ENCODE measurements around the gene CLRN3.

The CLRN3 gene

GRCh38 chr10:127851661-127852194 is 41.0 kb downstream of the CLRN3 start:
- in situ Hi-C loops (cut with MboI; ENCODE audit: low sequenced_read_pairs) = no loop called here

GRCh38 chr10:127850944-127851343 is 41.8 kb downstream of the CLRN3 start:
- in situ Hi-C loops (cut with MboI; ENCODE audit: low sequenced_read_pairs) = no loop called here

GRCh38 chr10:127849921-127850320 is 42.8 kb downstream of the CLRN3 start:
- in situ Hi-C loops (cut with MboI; ENCODE audit: low sequenced_read_pairs) = no loop called here

GRCh38 chr10:127849224-127849623 is 43.5 kb downstream of the CLRN3 start:
- in situ Hi-C loops (cut with MboI; ENCODE audit: low sequenced_read_pairs) = no loop called here

GRCh38 chr10:127848226-127848625 is 44.5 kb downstream of the CLRN3 start:
- in situ Hi-C loops (cut with MboI; ENCODE audit: low sequenced_read_pairs) = no loop called here

GRCh38 chr10:127845756-127846155 is 47.0 kb downstream of the CLRN3 start:
- in situ Hi-C loops (cut with MboI; ENCODE audit: low sequenced_read_pairs) = no loop called here

- in situ Hi-C loops (cut with MboI; ENCODE audit: low sequenced_read_pairs) = no loop called here
Observed at GRCh38 chr10:127840884-127841283, 51.9 kb downstream of the CLRN3 start.

- in situ Hi-C loops (cut with MboI; ENCODE audit: low sequenced_read_pairs) = no loop called here
Observed at GRCh38 chr10:127836966-127837365, 55.8 kb downstream of the CLRN3 start.

GRCh38 chr10:127836176-127836575 is 56.6 kb downstream of the CLRN3 start:
- in situ Hi-C loops (cut with MboI; ENCODE audit: low sequenced_read_pairs) = no loop called here

- in situ Hi-C loops (cut with MboI; ENCODE audit: low sequenced_read_pairs) = no loop called here
Observed at GRCh38 chr10:127834791-127835190, 58.0 kb downstream of the CLRN3 start.

GRCh38 chr10:127834221-127834620 is 58.5 kb downstream of the CLRN3 start:
- in situ Hi-C loops (cut with MboI; ENCODE audit: low sequenced_read_pairs) = no loop called here

GRCh38 chr10:127833804-127834203 is 58.9 kb downstream of the CLRN3 start:
- in situ Hi-C loops (cut with MboI; ENCODE audit: low sequenced_read_pairs) = no loop called here

- in situ Hi-C loops (cut with MboI; ENCODE audit: low sequenced_read_pairs) = no loop called here
Observed at GRCh38 chr10:127832501-127832900, 60.2 kb downstream of the CLRN3 start.

GRCh38 chr10:127830414-127830813 is 62.3 kb downstream of the CLRN3 start:
- in situ Hi-C loops (cut with MboI; ENCODE audit: low sequenced_read_pairs) = no loop called here

Measured in hTERT RPE-1 (cell line).